HG03439 (cell line): ENCODE data around the gene DCST1.

ENCODE experiments used
- ATAC-seq: cut with Tn5 transposase; IDR thresholded peaks from one replicate; pipeline ENCODE4 v1.9.1; 2021; ENCODE audit warnings: mild to moderate bottlenecking, moderate library complexity; ENCODE audit not compliant: unreplicated experiment

The DCST1 gene

DNA sequence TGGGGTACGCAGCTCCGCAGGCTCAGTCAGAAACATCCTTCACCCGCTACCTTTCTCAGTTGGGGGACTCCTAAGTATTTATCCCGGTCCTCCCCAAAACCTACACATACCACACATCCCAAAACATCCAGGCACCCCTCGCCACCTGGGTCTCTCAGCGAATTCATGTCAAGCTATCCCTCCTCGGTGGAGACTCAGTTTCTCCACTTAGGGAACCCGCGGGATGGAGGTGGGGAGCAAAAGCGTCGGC lies 32.3 kb upstream of the DCST1 start:
- no peak for ATAC-seq

GRCh38 chr1:155001675-155002463 lies 31.8 kb upstream of the DCST1 start:
- peak; percentile 53 for ATAC-seq

DNA sequence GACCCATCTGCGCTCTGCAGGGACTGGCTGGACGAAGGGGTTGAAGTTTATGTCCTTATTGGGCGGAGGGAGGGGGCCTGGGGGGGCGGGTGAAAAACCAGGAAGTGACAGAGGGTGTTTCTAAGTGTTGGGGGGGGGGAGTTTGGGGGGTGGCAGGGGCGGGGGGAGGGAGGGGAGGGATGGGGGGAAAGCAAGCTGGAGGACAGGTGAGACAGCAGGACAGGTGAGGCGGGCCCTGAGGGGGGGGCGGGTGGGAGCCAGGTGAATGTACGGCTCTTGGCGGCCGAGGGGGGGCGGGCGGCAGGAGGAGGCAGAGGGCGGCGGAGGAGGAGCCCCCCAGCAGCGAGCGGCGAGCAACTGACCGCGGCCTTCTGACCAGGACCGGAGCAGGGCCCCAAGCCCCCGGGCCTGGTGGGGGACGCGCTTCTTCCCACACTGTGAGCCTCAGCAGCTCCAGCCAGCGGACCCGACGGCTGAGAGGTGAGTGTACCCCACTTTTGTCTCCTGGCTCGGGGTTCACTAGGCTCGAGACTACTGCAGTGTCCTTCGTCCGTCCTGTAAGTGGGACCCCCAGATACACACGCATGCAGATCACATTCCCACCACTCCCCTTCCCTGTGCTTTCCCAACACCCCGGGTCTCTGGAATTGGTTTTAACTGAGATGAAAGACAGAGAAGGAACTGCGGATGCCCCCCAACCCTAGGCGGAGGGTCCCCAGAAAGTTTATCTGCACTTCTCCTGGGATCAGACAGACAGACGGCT lies 31.0 kb upstream of the DCST1 start, which contains the start of gene ZBTB7B:
Gene ZBTB7B (plus strand): TSS at position 339 of the 763 bp plus-strand sequence. CDS start 11,859 bp downstream, outside the sequence.
- ATAC-seq, result no peak

GRCh38 chr1:155003227-155003765 lies 30.3 kb upstream of the DCST1 start:
- ATAC-seq, result no peak

DNA sequence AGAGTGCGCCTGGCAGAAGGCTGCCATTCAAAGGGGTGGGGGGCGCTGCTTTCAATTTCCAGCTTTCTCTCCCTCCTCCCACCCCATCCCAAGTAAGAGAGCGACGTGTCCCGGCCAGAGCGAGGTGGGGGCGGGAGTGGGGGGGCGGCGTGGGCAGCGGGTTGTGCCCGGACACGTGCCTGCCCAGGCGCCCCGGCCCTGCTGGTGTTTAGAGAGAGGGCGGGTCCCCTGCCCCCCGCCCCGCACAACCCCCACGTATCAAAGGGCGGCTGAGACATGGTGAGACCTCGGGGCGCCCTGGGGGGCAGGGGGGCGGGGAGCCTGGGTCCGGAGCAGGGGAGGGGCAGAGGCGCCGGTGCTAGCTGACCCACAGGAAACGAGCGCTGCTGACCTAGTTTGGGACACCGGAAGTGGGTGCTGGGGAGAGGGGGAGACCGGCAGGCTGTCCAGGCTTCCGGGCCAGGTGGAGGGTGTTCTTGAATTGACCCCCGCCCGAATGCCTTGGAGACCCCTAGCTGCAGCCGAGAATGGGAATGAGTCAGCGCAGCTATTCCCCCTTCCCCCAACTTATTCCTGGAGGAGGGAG lies 29.8 kb upstream of the DCST1 start:
- ATAC-seq, result no peak

DNA sequence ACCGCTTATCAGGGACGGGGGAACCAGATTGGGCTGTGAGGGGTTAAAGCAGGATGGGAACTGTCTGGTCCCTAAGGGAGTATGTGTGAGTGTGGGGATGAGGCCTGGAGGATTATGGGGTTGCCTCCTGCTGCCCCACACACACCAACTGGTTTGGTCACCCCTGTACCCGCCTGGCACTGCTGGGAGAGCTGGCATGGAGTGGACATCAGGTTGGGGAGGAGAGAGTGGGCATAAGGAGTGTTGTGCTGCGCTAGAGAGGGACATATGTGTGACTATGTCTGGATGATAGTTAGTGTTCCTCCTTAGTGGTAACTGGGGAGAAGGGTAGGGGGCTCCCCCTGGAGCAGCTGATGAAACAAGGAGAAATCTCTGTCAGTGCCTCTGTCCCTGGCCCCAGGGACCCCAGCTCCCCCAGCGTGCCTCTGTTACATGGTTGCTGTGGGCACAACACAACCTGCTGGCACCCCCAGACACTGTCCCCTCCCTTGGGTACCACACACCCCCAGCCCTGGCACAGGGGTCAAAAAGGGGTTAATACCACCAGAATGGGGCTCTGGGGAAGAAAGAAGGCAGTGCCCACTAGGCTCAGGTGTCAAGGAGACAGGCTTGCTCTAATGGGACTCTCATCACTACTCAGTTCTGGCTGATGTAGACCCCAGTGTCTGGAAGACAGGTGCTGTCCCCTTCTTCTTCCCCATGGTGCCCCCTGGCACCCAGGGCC lies 29.1 kb upstream of the DCST1 start:
- ATAC-seq, result no peak

- no peak for ATAC-seq
Measured at GRCh38 chr1:155005076-155006011, 28.3 kb upstream of the DCST1 start.

GRCh38 chr1:155006601-155007101 lies 27.0 kb upstream of the DCST1 start:
- no peak for ATAC-seq

DNA sequence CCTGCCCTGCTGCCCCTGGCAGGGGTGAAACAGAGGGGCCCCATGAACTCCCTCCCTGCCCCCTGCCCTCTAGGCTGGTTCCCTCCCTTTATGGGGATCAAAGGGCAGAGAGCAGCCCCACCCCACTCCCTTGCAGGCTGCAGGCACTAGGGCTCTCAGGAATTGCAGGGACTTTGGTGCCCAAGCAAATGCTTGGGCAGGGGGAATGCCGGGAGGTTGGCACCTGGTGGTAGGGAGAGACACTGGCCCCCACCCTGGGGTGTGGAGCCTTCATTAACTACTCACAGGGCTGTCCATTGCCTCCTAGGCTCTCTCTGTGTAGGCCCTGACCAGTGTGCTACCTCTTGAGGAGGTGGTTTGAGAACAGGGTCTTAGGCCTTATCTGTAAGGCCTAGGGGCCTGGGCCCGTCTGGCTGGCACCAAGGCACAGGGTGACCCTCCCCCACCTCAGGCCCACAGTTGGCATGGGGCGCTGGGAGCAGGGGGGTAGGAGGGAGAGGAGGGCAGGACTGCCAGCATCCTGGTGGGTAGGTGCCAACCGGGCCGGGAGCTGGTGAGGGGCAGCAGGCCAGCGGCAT lies 26.3 kb upstream of the DCST1 start:
- ATAC-seq, result no peak

DNA sequence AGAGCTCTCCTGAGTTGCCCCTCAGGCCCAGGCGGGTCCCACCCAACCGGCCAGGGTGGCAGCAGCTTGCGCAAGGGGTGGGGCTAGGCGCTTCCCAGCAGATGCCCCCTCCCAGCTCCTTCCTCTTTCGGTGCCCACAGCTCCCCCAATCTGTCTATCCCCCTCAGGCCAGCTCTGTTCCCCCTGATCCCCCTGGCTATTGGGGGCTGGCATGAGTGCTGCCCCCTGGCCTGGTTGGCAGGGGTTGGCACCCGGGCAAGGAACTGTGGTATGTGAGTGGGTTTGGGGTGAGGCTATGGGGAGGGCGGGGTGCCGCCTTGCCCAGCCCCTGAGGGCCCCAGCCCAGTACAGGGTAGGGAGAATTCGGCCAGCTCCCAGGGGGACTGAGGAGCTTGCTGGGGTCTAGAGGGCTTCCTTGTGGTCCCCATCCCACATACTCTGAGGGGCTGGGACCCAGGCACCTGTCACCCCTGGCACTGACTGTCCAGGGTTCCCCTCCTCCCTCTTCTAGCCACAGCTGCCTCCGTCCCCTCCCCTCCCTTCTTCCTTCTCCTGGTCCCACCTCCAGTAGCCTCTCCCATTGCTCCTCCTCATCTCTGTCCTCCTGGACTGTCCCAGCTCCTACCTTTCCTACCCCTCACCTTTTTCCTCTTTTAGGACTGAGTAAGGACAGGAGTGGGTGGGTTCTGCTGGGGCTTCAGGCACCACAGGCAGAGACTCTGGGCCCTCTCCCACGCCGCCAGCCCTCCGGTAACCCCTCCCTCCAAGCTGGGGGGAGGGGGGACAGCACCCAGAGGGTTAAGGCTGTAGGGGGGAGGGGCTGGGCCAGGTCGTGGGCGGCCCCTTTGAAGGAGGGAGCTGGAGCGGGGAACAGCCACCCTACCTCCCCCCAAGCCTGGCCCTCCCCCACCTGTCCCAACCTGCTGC lies 25.3 kb upstream of the DCST1 start:
- ATAC-seq, result no peak

GRCh38 chr1:155009221-155009711 lies 24.4 kb upstream of the DCST1 start:
- ATAC-seq, result no peak

- no peak for ATAC-seq
Measured at GRCh38 chr1:155009742-155010141, 23.9 kb upstream of the DCST1 start.

- ATAC-seq, result no peak
Measured at GRCh38 chr1:155010211-155010918, 23.3 kb upstream of the DCST1 start.

DNA sequence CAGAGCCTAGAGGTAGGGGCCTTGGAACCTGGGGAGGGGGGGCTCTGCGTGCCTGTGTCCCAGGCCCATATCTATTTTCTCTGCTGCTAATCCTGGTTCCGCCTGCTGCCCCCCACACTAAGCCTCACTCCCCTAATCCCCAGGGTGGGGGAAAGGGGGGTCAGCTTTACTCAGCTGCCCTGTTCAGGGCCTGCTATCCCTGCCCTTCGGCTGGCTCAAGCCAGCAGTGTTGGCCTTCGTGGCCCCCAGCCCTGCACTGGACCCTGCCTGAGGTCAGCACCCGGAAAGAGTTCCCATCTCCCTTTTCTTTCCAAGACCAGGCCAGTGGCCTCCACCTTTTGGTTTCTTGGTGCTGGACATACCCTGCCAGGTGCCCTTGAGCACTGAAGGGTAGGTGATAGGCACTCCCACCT lies 22.6 kb upstream of the DCST1 start:
- no peak for ATAC-seq

GRCh38 chr1:155011437-155012025 lies 22.1 kb upstream of the DCST1 start:
- no peak for ATAC-seq

DNA sequence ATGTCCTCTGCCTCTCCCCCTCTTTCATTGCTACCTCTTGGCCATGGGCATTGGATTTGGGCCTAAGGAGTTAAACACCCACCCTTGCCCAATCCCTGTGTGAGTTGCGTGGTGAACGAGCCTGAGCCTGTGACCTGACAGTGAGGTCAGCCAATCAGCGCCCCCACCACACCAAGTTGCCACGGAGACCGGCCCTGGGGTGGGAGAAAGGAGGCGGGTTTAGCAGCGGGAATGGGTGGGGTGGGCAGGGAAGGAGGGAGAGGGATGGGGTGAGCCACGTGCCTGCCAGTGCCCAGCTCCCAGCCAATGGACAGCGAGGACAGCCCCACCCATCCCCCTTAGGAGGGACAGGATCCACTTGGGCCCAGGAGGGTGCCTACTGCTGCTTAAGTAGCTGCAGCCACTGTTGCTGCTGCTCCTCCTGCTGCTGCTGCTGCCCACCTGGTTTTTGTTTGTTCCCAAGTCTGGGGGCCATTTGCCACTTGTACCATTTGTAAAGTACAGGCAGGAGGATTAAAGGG lies 21.5 kb upstream of the DCST1 start:
- ATAC-seq, result no peak
